HG03139 (cell line): Measurements from ENCODE around the gene GGACT.
"Not testable (repeated sequence)": the region's sequence is repeated elsewhere in the genome, so short reads cannot be mapped to it uniquely, and the experiment has no call there.

ENCODE experiments used
- ATAC-seq: cut with Tn5 transposase; IDR thresholded peaks from one replicate; pipeline ENCODE4 v1.9.1; 2021; ENCODE audit not compliant: unreplicated experiment

Gene GGACT

GRCh38 chr13:100532090-100532766, 56.4 kb downstream of the GGACT start:
- no peak for ATAC-seq

DNA sequence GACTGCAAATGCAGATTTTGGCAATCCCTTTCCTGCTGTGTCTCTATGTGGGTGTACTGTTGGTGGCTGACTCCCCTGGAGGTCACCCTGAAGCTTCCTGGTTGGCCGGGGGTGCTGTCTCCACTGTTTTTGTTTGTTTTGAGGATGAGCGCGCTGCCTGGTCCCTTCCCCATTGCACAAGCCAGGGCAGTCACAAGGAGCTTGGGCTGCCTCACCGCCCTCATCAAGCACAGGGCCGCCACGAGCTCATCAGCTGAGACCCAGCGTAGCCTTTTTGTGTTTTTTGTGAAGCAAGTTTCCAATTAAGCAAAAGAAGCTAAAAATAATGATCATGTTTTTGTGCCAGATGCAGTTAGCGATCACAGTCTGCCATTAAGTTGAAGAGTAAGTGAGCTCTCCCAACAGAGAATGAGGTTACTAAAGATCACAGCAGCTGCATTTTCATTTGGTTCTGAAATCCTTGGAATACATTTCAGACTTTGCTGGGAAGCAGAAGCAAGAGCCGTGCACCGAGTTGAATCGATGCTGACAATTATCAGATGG, 57.8 kb downstream of the GGACT start:
- ATAC-seq: no peak

GRCh38 chr13:100529666-100530377, 58.8 kb downstream of the GGACT start:
- ATAC-seq: no peak

GRCh38 chr13:100528820-100529219, 59.8 kb downstream of the GGACT start:
- ATAC-seq: no peak

GRCh38 chr13:100528353-100528752, 60.2 kb downstream of the GGACT start:
- no peak for ATAC-seq

GRCh38 chr13:100527644-100528043, 60.9 kb downstream of the GGACT start:
- no peak for ATAC-seq

DNA sequence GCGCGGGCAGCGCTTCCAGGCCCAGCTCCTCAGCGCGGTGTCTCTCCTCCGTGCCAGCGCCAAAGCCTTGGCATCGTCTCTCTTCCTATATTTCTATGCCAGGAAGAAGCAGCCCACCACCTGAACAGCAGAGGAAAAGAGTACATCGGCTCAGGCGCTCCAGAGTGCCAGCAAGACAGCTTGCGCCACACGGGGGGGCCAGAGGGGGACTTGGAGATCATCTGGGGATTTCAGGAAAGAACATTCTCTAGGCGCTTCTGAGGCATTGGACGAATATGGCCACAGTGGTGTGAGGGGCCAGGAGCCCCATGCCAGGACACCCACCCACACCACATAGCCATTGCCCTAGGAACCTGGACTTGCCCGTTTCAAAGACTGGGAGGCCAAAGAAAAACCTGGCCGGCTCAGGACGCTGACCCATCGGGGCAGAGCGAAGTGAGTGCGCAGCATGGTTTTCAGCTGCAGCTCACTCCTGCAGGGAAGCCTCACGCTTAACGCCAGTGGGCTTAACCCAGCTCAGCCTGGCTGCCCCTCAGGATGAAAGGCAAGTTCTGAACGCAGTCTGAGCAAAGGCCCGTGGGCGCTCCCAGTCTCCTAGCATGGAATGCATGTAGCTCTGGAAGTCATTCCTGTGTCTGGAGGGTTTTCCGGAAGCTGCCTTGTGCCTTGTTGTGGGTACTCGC, 62.1 kb downstream of the GGACT start:
- no peak for ATAC-seq

GRCh38 chr13:100525453-100526317, 62.9 kb downstream of the GGACT start:
- no peak for ATAC-seq

DNA sequence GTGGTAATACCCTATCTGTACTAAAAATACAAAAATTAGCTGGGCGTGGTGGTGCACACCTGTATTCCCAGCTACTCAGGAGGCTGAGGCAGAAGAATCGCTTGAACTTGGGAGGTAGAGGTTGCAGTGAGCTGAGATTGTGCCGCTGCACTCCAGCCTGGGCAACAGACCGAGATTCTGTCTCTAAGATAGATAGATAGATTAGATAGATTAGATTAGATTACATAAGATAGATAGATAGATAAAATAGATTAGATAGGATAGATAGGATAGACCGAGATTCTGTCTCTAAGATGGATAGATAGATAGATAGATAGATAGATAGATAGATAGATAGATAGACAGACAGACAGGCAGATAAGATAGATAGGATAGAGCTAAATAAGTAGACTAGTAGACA, 63.9 kb downstream of the GGACT start:
- ATAC-seq: not testable (repeated sequence)

GRCh38 chr13:100523981-100524386, 64.6 kb downstream of the GGACT start:
- ATAC-seq: no peak

- ATAC-seq: no peak
These were observed 65.2 kb downstream of the GGACT start for GRCh38 chr13:100523411-100523810.

DNA sequence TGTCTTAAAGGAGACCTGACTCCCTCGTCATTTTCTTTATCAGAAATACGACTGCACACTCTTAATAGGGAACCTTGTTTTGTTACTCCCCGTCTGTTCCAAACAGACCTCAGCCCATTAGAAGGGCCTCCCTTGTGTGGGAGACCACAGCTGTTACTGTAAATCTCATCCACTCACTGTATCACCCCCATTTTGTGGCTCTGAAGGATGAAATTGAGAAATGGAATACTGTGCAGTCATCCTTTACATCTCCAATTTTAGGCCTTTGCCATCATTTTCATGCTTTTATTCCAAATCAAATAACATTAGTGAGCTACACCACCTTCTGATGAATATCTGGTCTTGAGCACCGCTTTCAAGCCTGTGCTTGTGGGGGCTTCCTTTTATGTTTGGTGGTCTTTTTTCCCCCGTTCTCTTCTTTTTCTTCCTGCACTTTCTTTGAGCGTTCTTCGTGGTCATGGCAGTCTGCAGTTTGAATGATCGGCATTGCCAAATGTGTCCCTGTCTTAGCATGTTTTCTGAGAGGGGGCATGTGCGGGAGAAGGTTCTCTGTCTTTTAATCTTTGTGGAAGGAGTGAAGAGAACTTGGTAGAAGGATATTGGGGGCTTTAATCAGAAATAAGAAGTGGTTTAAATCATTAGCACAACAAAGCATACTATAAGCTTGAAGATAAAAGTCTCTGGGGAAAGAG, 65.8 kb downstream of the GGACT start:
- ATAC-seq: no peak

DNA sequence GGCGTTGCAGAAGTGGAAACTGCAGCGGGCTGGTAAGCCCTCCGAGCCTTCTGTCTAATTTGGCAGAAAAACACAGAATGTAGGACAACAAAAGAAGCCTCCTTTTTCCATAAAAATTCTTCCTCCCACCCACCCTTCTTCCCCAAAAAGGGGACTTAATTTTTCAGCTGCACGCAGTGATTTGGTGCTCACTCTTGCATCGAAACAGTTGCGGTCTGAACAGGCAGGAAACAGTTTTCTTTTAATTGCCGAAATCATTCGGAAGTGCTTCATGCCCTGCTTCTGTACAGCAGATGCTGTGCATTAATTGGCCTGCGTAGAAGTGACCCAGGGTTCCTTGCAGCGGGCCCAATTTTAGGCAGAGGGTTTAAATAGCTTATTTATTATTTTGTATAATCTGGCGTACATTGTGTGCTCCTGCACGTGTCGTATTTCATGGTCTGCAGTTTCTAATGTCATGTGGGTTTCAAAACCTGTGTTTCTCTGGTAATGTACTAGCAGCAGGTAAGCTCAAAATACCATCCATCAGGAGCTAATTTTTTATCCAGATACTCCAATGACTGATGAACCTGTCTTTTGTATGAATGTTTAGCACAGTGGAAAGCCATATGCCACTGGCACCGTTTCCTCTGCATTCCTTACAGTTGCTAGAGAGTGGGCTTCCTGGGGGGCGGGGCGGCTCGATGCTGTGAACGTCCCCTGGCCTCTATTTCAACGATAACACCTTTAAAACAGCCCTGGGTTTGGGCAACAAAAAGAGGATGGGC, 66.6 kb downstream of the GGACT start:
- ATAC-seq: no peak

- no peak for ATAC-seq
These were observed 67.4 kb downstream of the GGACT start for GRCh38 chr13:100520936-100521850.

GRCh38 chr13:100519626-100520025, 69.0 kb downstream of the GGACT start:
- no peak for ATAC-seq

DNA sequence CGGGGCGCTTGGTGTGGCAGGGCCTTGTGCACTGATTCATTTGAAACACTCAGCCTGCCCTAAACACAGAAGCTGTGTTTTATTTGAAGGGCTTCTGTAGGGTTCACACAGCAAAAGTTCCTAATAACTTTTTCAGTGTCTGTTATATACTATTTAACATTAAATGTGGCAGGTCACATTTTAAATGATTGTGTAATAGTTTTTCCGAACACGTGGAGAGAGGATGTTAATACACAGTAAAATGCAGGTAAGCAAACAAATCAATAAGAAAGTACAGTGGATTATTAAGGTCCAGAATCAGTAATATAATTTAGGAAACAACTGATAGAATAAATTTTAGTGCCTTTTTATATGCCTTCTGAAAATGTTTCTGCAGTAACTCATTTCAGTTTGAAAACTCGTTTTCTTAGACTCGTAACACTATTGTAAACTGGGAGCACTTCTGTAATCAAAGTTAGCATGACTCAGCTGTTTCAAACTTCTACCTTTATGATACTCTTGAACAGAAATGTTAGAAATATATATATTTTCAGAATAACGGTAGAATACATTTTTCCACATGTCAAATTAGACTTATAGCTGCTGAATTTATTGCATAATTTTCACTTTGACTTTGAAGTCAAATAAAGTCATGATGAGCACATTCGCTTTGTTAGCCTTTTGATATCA, 70.1 kb downstream of the GGACT start:
- ATAC-seq: no peak

DNA sequence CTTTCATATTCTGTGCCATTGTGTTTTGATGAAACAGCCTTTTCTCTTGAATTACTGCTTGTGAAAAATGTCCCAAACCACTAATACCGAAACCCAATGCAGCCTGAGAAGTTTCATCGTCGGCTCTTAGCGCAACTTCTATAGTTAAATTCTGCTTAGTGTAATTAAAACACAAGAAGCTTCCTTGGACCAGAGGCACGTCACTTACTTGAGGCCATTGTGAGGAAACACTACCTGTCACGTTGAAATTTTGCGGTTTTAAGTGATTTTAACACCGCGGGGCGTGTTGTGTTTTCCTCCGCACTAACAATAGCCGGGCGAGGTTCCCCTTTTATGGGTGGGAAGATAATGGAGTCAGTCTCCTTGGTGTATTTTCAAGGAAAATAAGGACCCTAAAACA, 70.9 kb downstream of the GGACT start:
- ATAC-seq: no peak

- ATAC-seq: no peak
These were observed 71.5 kb downstream of the GGACT start for GRCh38 chr13:100517135-100517534.
